Thyroid gland (tissue), 4 donors: ENCODE measurements around the gene BANP.
"Not testable (repeated sequence)": the region's sequence is repeated elsewhere in the genome, so short reads cannot be mapped to it uniquely, and the experiment has no call there.

Experiments
- POLR2A ChIP-seq, 2 donors: fragments of 450-650 bp; IDR thresholded peaks; one replicate each; pipeline ENCODE4 v1.6.1; 2017; ENCODE audit warnings: antibody characterized with exemption in 2 of 2, mild to moderate bottlenecking in 2 of 2, moderate library complexity in 1 of 2
- TF ChIP-seq, protein P1 (sequence below), 6 experiments: fragments of 200-600 bp in 3 of 6; fragments of 450-650 bp in 3 of 6; sonication (generic) in 3 of 6; IDR thresholded peaks; one replicate each; pipeline ENCODE4 v1.5.1; 2016 to 2019; ENCODE audit warnings: antibody characterized with exemption in 6 of 6, mild to moderate bottlenecking in 2 of 6, inconsistent platforms in 1 of 6, moderate library complexity in 1 of 6

DNA sequence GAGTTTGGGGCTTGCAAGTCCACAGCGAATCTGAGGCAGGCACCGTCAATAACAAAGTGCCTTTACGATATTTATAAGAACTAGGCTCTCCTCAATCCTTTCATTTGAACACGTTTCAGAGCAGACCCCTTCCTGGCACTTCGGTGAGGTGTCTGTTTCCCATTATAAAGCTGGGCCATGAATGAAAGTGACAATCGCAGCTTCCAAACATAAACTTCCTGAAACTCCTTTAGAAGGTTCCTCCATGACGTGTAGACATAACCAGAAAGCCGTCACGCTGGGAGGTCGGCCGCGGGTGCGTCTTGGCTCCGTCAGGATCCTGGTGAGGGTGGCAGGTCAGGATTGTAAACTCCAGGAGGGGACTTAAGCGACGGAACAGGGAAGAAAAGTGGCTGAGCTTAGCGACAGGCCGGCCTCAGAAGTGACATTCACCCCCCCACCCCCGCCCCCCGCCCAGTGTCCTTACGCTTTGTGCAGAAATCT lies 150.4 kb downstream of the BANP start:
- TF ChIP-seq, protein P1, sequence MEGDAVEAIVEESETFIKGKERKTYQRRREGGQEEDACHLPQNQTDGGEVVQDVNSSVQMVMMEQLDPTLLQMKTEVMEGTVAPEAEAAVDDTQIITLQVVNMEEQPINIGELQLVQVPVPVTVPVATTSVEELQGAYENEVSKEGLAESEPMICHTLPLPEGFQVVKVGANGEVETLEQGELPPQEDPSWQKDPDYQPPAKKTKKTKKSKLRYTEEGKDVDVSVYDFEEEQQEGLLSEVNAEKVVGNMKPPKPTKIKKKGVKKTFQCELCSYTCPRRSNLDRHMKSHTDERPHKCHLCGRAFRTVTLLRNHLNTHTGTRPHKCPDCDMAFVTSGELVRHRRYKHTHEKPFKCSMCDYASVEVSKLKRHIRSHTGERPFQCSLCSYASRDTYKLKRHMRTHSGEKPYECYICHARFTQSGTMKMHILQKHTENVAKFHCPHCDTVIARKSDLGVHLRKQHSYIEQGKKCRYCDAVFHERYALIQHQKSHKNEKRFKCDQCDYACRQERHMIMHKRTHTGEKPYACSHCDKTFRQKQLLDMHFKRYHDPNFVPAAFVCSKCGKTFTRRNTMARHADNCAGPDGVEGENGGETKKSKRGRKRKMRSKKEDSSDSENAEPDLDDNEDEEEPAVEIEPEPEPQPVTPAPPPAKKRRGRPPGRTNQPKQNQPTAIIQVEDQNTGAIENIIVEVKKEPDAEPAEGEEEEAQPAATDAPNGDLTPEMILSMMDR (IDR thresholded peaks at IDR 0.05): not testable (repeated sequence)
- TF ChIP-seq POLR2A (IDR thresholded peaks at IDR 0.05): not testable (repeated sequence)
